Fibroblast of lung (primary cell): Measurements from ENCODE around the gene PPIL6.
"Not testable (repeated sequence)": the region's sequence is repeated elsewhere in the genome, so short reads cannot be mapped to it uniquely, and the experiment has no call there.

Experiments
- EZH2 ChIP-seq: IDR thresholded peaks from 2 replicates; pipeline ENCODE4 v1.5.1; 2012; ENCODE audit warnings: low read length, control low read depth, mild to moderate bottlenecking; ENCODE audit errors: missing control alignments
- TF ChIP-seq, protein P1 (sequence below), 2 donors: IDR thresholded peaks in 1 of 2; conservative IDR thresholded peaks in 1 of 2; 1 replicate in 1 of 2; 2 replicates in 1 of 2; pipeline ENCODE4 v1.5.1; 2011 to 2012; ENCODE audit warnings: low read length in 2 of 2, control low read depth in 1 of 2, inconsistent platforms in 1 of 2, low read depth in 1 of 2, mild to moderate bottlenecking in 1 of 2

DNA sequence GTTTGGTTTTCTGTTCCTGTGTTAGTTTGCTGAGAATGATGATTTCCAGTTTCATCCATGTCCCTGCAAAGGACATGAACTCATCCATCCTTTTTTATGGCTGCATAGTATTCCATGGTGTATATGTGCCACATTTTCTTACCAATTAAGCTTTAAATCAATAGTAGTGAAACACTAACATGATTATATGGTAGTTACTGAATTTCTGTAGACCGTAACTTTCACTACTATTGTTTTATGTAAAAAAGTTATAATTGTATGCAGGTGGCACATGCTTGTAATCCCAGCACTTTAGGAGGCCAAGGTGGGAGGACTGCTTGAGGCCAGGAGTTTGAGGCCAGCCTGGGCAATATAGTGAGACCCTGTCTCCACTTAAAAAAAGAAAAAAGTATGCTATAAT, 20.8 kb upstream of the PPIL6 start:
- TF ChIP-seq, protein P1, sequence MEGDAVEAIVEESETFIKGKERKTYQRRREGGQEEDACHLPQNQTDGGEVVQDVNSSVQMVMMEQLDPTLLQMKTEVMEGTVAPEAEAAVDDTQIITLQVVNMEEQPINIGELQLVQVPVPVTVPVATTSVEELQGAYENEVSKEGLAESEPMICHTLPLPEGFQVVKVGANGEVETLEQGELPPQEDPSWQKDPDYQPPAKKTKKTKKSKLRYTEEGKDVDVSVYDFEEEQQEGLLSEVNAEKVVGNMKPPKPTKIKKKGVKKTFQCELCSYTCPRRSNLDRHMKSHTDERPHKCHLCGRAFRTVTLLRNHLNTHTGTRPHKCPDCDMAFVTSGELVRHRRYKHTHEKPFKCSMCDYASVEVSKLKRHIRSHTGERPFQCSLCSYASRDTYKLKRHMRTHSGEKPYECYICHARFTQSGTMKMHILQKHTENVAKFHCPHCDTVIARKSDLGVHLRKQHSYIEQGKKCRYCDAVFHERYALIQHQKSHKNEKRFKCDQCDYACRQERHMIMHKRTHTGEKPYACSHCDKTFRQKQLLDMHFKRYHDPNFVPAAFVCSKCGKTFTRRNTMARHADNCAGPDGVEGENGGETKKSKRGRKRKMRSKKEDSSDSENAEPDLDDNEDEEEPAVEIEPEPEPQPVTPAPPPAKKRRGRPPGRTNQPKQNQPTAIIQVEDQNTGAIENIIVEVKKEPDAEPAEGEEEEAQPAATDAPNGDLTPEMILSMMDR (conservative IDR thresholded peaks at IDR 0.05 in 1 of 2, IDR thresholded peaks at IDR 0.05 in 1 of 2; ENCODE audit: low read depth in 1 of 2, low read length in 2 of 2) = not testable (repeated sequence)
- not testable (repeated sequence) for TF ChIP-seq EZH2
